Left lobe of liver (tissue), 2 donors: Measurements from ENCODE around the gene PKHD1. TPM values are rescaled to one million over a fixed set of nuclear protein-coding genes. Genes with fewer than 3 reads are reported as not detected.
A peak's percentile ranks its signal among the peaks of the same experiment; 100 is the strongest.

Source experiments
- ATAC-seq: fragments of 200-7000 bp; cut with Tn5 transposase; one replicate; pipeline ENCODE4 v1.9.1; 2020; ENCODE audit warnings: mild to moderate bottlenecking, moderate library complexity
- DNase-seq: peaks from one replicate; pipeline ENCODE4 v3.0.0-alpha.2; 2020; ENCODE audit warnings: low spot score
- total RNA-seq: library from RNA; stranded (reverse); gene quantifications from one replicate; pipeline ENCODE4 v1.2.1, GENCODE V29; 2021
- donor health status: DM: no; HTN: no; CAD: no; lungs with moderate emphysema.
- donor health status: DM: no; HTN: yes; CAD: no.

PKHD1 gene
- total RNA-seq, 1 donor from 2014 or later = 3.0 TPM

GRCh38 chr6:52046456-52046855 is 41.0 kb downstream of the PKHD1 start:
- ATAC-seq = no peak
- DNase-seq = no peak

- DNase-seq = no peak
- ATAC-seq = no peak
These were observed 41.9 kb downstream of the PKHD1 start for GRCh38 chr6:52045481-52045880.

- ATAC-seq (no peak), DNase-seq (no peak)
These were observed 42.4 kb downstream of the PKHD1 start for GRCh38 chr6:52045033-52045432.

- ATAC-seq = no peak
These were observed 45.1 kb downstream of the PKHD1 start for GRCh38 chr6:52042141-52042885.

GRCh38 chr6:52041134-52041533 is 46.3 kb downstream of the PKHD1 start:
- no peak for ATAC-seq

More at GRCh38 chr6:52042141-52042885, 45.1 kb downstream of the PKHD1 start:
- no peak for DNase-seq

GRCh38 chr6:52027699-52028098 is 59.7 kb downstream of the PKHD1 start:
- DNase-seq (no peak), ATAC-seq (no peak)

More at GRCh38 chr6:52041134-52041533, 46.3 kb downstream of the PKHD1 start:
- DNase-seq = no peak

GRCh38 chr6:52024451-52025068 is 62.9 kb downstream of the PKHD1 start:
- DNase-seq = no peak
- ATAC-seq = peak; percentile 48

GRCh38 chr6:52022675-52023074 is 64.7 kb downstream of the PKHD1 start:
- DNase-seq (no peak), ATAC-seq (no peak)

GRCh38 chr6:52020945-52021570 is 66.4 kb downstream of the PKHD1 start:
- DNase-seq (no peak), ATAC-seq (peak; percentile 69)

GRCh38 chr6:52019881-52020280 is 67.5 kb downstream of the PKHD1 start:
- ATAC-seq = peak; percentile 66

GRCh38 chr6:52019092-52019491 is 68.3 kb downstream of the PKHD1 start:
- peak; percentile 89 for ATAC-seq
- DNase-seq = no peak

More at GRCh38 chr6:52019881-52020280, 67.5 kb downstream of the PKHD1 start:
- DNase-seq = no peak

- ATAC-seq (no peak), DNase-seq (no peak)
These were observed 70.3 kb downstream of the PKHD1 start for GRCh38 chr6:52016915-52017748.

- DNase-seq = no peak
These were observed 71.5 kb downstream of the PKHD1 start for GRCh38 chr6:52015953-52016352.

GRCh38 chr6:52014391-52014790 is 73.0 kb downstream of the PKHD1 start:
- ATAC-seq (no peak), DNase-seq (no peak)

More at GRCh38 chr6:52015953-52016352, 71.5 kb downstream of the PKHD1 start:
- ATAC-seq = no peak

GRCh38 chr6:52013035-52013434 is 74.4 kb downstream of the PKHD1 start:
- ATAC-seq = peak; percentile 69
- DNase-seq = no peak

- ATAC-seq = no peak
- DNase-seq = no peak
These were observed 74.8 kb downstream of the PKHD1 start for GRCh38 chr6:52012582-52012981.

GRCh38 chr6:52010806-52011205 is 76.6 kb downstream of the PKHD1 start:
- DNase-seq (no peak), ATAC-seq (no peak)

GRCh38 chr6:52010145-52010544 is 77.3 kb downstream of the PKHD1 start:
- ATAC-seq (no peak), DNase-seq (no peak)

GRCh38 chr6:52009466-52010140 is 77.8 kb downstream of the PKHD1 start:
- ATAC-seq = no peak
- no peak for DNase-seq

GRCh38 chr6:52000064-52000463 is 87.3 kb downstream of the PKHD1 start:
- ATAC-seq (no peak), DNase-seq (no peak)
